ENCODE data around the gene MEIS2.

DNA sequence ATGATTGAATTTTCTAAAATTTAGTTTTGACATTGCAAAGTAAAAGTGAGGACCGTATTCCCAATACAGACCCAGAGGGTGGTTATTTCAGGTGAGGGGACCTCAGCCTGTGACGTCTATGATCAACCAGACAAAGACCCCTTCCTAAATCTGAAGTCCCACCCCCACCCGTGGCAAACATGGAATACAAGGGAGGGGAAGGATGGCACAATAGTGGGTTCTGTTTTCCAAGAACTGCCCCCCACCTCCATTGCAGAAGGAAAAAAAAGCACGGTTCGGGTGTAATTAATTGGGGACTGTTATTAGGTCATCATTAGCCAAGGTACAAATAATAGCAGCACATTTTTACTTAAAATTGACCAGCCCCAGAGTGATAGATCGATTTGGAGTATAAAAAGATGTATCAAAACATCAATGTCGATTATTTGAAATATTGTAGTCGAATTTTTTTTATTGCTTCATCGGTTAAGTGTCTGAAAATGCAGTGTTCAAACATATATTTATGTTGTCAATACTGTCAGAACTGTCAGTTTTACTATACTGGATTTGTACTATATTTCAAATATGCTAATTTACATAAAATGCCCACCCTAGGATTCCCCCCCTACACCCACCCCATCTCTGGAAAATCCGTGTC is 7.5 kb upstream of the MEIS2 start:
- no peak for TF ChIP-seq POLR2A (IDR thresholded peaks at IDR 0.05; ENCODE audit: low read depth, low read length)
- no peak for TF ChIP-seq POLR2AphosphoS5 (IDR thresholded peaks at IDR 0.05; ENCODE audit: low read depth, low read length)
- no peak for TF ChIP-seq TAF1 (IDR thresholded peaks at IDR 0.05; ENCODE audit: low read depth, low read length)
- TF ChIP-seq POU2F2 (IDR thresholded peaks at IDR 0.05; ENCODE audit: low read depth, low read length): no peak
